HEK293 (cell line): Measurements from ENCODE around the gene MARCO.

Experiments used
- BCL11A ChIP-seq: fragments of 450-650 bp; formaldehyde crosslinking; IDR thresholded peaks from 2 replicates; pipeline ENCODE4 v1.5.1; 2016; ENCODE audit warnings: low read depth, missing biosample characterization, missing genetic modification characterization
- EGR2 ChIP-seq: fragments of 450-650 bp; formaldehyde crosslinking; IDR thresholded peaks from 2 replicates; pipeline ENCODE4 v1.5.1; 2016; ENCODE audit warnings: low read depth, missing biosample characterization, missing genetic modification characterization
- ELK4 ChIP-seq: IDR thresholded peaks from 2 replicates; pipeline ENCODE4 v1.6.1; 2011; ENCODE audit warnings: mild to moderate bottlenecking, low read depth, low read length, borderline replicate concordance
- TCF7L2 ChIP-seq: IDR thresholded peaks from 2 replicates; pipeline ENCODE4 v1.6.1; 2011; ENCODE audit warnings: low read depth, mild to moderate bottlenecking, inconsistent platforms, low read length, moderate library complexity, borderline replicate concordance
- WT1 ChIP-seq: fragments of 450-650 bp; formaldehyde crosslinking; IDR thresholded peaks from 2 replicates; pipeline ENCODE4 v1.5.1; 2016; ENCODE audit warnings: missing biosample characterization, missing genetic modification characterization
- ZBTB17 ChIP-seq: fragments of 450-650 bp; formaldehyde crosslinking; IDR thresholded peaks from 2 replicates; pipeline ENCODE4 v1.5.1; 2016; ENCODE audit warnings: missing biosample characterization, missing genetic modification characterization
- ZBTB21 ChIP-seq: fragments of 450-650 bp; formaldehyde crosslinking; IDR thresholded peaks from 2 replicates; pipeline ENCODE4 v1.5.1; 2017; ENCODE audit warnings: missing biosample characterization, missing genetic modification characterization
- ZIC2 ChIP-seq: fragments of 450-650 bp; formaldehyde crosslinking; IDR thresholded peaks from 2 replicates; pipeline ENCODE4 v1.5.1; 2016; ENCODE audit warnings: missing biosample characterization, missing genetic modification characterization
- ZNF121 ChIP-seq: fragments of 450-650 bp; formaldehyde crosslinking; IDR thresholded peaks from 2 replicates; pipeline ENCODE4 v1.5.1; 2016; ENCODE audit warnings: missing biosample characterization, missing genetic modification characterization
- ZSCAN16 ChIP-seq: fragments of 450-650 bp; formaldehyde crosslinking; IDR thresholded peaks from 2 replicates; pipeline ENCODE4 v1.5.1; 2016; ENCODE audit warnings: missing biosample characterization, missing genetic modification characterization

GRCh38 chr2:118922254-118922653 is 19.7 kb upstream of the MARCO start:
- TF ChIP-seq ELK4 (no peak), BCL11A (no peak), ZBTB21 (no peak), EGR2 (no peak), ZBTB17 (no peak), ZNF121 (tag by site-specific recombination) (no peak), ZIC2 (no peak), TCF7L2 (no peak), ZSCAN16 (tag by site-specific recombination) (no peak), WT1 (no peak)
